CD4-positive, alpha-beta T cell treated with Interleukin-6 at 100 ng/mL for 8 hours (primary cell): Measurements from ENCODE around the gene PADI4.
A peak's percentile ranks its signal among the peaks of the same experiment; 100 is the strongest.
"Not testable (repeated sequence)": the region's sequence is repeated elsewhere in the genome, so short reads cannot be mapped to it uniquely, and the experiment has no call there.

Experiments used
- DNase-seq: peaks from one replicate; pipeline ENCODE4 v3.0.0-alpha.2; 2020; ENCODE audit warnings: mixed read lengths, low spot score

The PADI4 gene

GRCh38 chr1:17397910-17398695 lies 90.1 kb downstream of the PADI4 start:
- no peak for DNase-seq

- no peak for DNase-seq
Measured at GRCh38 chr1:17400725-17401341, 92.8 kb downstream of the PADI4 start.

GRCh38 chr1:17401841-17402240 lies 93.8 kb downstream of the PADI4 start:
- DNase-seq, result no peak

GRCh38 chr1:17403081-17403480 lies 95.1 kb downstream of the PADI4 start:
- no peak for DNase-seq

GRCh38 chr1:17404034-17404684 lies 96.2 kb downstream of the PADI4 start:
- DNase-seq, result no peak

- no peak for DNase-seq
Measured at GRCh38 chr1:17404820-17405219, 96.8 kb downstream of the PADI4 start.

GRCh38 chr1:17405898-17406759 lies 98.1 kb downstream of the PADI4 start:
- peak; percentile 18 for DNase-seq

GRCh38 chr1:17406760-17407475 lies 98.9 kb downstream of the PADI4 start:
- DNase-seq, result not testable (repeated sequence)

GRCh38 chr1:17407786-17408514 lies 100.0 kb downstream of the PADI4 start:
- DNase-seq, result not testable (repeated sequence)

GRCh38 chr1:17409391-17409811 lies 101.4 kb downstream of the PADI4 start:
- DNase-seq, result no peak

GRCh38 chr1:17412093-17412870 lies 104.3 kb downstream of the PADI4 start:
- no peak for DNase-seq
